Stimulated activated CD4-positive, alpha-beta T cell treated with anti-CD3 and anti-CD28 coated beads, Interleukin-15, amount 100 ng/mL, for 48 hours (primary cell): ENCODE results near the gene ITCH.
"Not testable (repeated sequence)": the region's sequence is repeated elsewhere in the genome, so short reads cannot be mapped to it uniquely, and the experiment has no call there.

ENCODE experiments used
- DNase-seq, 2 donors: peaks; one replicate each; pipeline ENCODE4 v3.0.0-alpha.2; 2020; ENCODE audit warnings: low read depth in 2 of 2

ITCH gene

GRCh38 chr20:34414525-34414924, 51.5 kb downstream of the ITCH start:
- DNase-seq, result not testable (repeated sequence)

GRCh38 chr20:34415079-34415478, 52.0 kb downstream of the ITCH start:
- no peak for DNase-seq

- DNase-seq, result no peak
Observed at GRCh38 chr20:34420146-34420545, 57.1 kb downstream of the ITCH start.

GRCh38 chr20:34420975-34421374, 57.9 kb downstream of the ITCH start:
- DNase-seq, result no peak

GRCh38 chr20:34421766-34422466, 58.8 kb downstream of the ITCH start:
- DNase-seq, result no peak

- DNase-seq, result not testable (repeated sequence)
Observed at GRCh38 chr20:34425032-34425690, 62.1 kb downstream of the ITCH start.

- no peak for DNase-seq
Observed at GRCh38 chr20:34426026-34426425, 63.0 kb downstream of the ITCH start.

- no peak for DNase-seq
Observed at GRCh38 chr20:34427331-34427730, 64.3 kb downstream of the ITCH start.

- DNase-seq, result no peak
Observed at GRCh38 chr20:34427784-34428183, 64.7 kb downstream of the ITCH start.

GRCh38 chr20:34431168-34431567, 68.1 kb downstream of the ITCH start:
- no peak for DNase-seq

- DNase-seq, result not testable (repeated sequence)
Observed at GRCh38 chr20:34432663-34433062, 69.6 kb downstream of the ITCH start.

- no peak for DNase-seq
Observed at GRCh38 chr20:34433391-34433790, 70.3 kb downstream of the ITCH start.

- no peak for DNase-seq
Observed at GRCh38 chr20:34435589-34435988, 72.5 kb downstream of the ITCH start.

- DNase-seq, result no peak
Observed at GRCh38 chr20:34437330-34437986, 74.4 kb downstream of the ITCH start.

GRCh38 chr20:34439168-34439567, 76.1 kb downstream of the ITCH start:
- no peak for DNase-seq

- not testable (repeated sequence) for DNase-seq
Observed at GRCh38 chr20:34441423-34441822, 78.3 kb downstream of the ITCH start.

- DNase-seq, result no peak
Observed at GRCh38 chr20:34443546-34443945, 80.5 kb downstream of the ITCH start.

- no peak for DNase-seq
Observed at GRCh38 chr20:34445177-34446065, 82.3 kb downstream of the ITCH start.

- no peak for DNase-seq
Observed at GRCh38 chr20:34448517-34448916, 85.4 kb downstream of the ITCH start.

GRCh38 chr20:34449674-34450592, 86.9 kb downstream of the ITCH start:
- DNase-seq, result no peak
